AG09309 (cell line): ENCODE data around the gene PRKAG1.

Experiments
- DNase-seq: peaks from one replicate; pipeline ENCODE4 v3.0.0-alpha.2; 2010; ENCODE audit warnings: low read depth
- H3K4me3 ChIP-seq: 2 replicates; pipeline ENCODE4 v1.5.1; 2011; ENCODE audit warnings: mild to moderate bottlenecking, low read depth, low read length, moderate library complexity; ENCODE audit not compliant: control insufficient read depth
- CTCF ChIP-seq: IDR thresholded peaks from 2 replicates; pipeline ENCODE4 v1.5.1; 2011; ENCODE audit warnings: mild to moderate bottlenecking, low read depth, low read length, inconsistent platforms; ENCODE audit not compliant: insufficient read depth, control insufficient read depth; ENCODE audit errors: missing control alignments

The PRKAG1 gene

GRCh38 chr12:48993787-48994186 lies 24.8 kb downstream of the PRKAG1 start:
- no peak for DNase-seq
- H3K4me3 ChIP-seq: no peak overlapping the region
- TF ChIP-seq CTCF: no peak

GRCh38 chr12:48991247-48992050 lies 27.1 kb downstream of the PRKAG1 start:
- DNase-seq: no peak
- no peak overlapping the region for H3K4me3 ChIP-seq
- no peak for TF ChIP-seq CTCF

GRCh38 chr12:48990552-48990951 lies 28.0 kb downstream of the PRKAG1 start:
- no peak for DNase-seq
- H3K4me3 ChIP-seq: no peak overlapping the region
- TF ChIP-seq CTCF: no peak

GRCh38 chr12:48988030-48988649 lies 30.4 kb downstream of the PRKAG1 start:
- DNase-seq: no peak
- peak; percentile 89 for TF ChIP-seq CTCF
- no peak overlapping the region for H3K4me3 ChIP-seq

GRCh38 chr12:48986720-48987291 lies 31.8 kb downstream of the PRKAG1 start:
- DNase-seq: no peak
- no peak for TF ChIP-seq CTCF

GRCh38 chr12:48985901-48986300 lies 32.7 kb downstream of the PRKAG1 start:
- TF ChIP-seq CTCF: no peak
- no peak for DNase-seq
- no peak overlapping the region for H3K4me3 ChIP-seq

More at GRCh38 chr12:48986720-48987291, 31.8 kb downstream of the PRKAG1 start:
- no peak overlapping the region for H3K4me3 ChIP-seq
